ENCODE data around the gene AMPD2. TPM values are rescaled to one million over a fixed set of nuclear protein-coding genes. Genes with fewer than 3 reads are reported as not detected.

The AMPD2 gene
- total and polyA plus RNA-seq, 2 of the 8 experiments (the other 6 are each of a cell fraction or from before 2014, with no cell fraction given) = 37.2 to 67.7 TPM

DNA sequence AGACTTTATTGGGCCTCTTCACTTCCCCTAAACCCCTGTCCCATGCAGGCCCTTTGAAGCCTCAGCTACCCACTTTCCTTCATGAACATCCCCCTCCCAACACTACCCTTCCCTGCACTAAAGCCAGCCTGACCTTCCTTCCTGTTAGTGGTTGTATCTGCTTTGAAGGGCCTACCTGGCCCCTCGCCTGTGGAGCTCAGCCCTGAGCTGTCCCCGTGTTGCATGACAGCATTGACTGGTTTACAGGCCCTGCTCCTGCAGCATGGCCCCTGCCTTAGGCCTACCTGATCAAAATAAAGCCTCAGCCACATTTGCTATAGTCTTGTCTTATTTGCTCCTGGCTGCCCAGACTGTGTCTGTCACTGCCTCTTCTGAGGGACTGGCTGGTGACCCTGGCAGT lies 41.8 kb downstream of the AMPD2 start:
- H3K79me2 ChIP-seq (ENCODE audit: control insufficient read depth in 1 of 2, insufficient read depth in 2 of 2, low read length in 2 of 2) = no peaks in the 10 kb centered on the region
- no peak overlapping the region for H4K91ac ChIP-seq (replicated peaks; ENCODE audit: insufficient read length, low read length)
- H2BK15ac ChIP-seq (ENCODE audit: low read length) = no peak overlapping the region
- no peak overlapping the region for H3K9ac ChIP-seq (replicated peaks in 1 of 4; ENCODE audit: extremely low read depth in 1 of 4, low read depth in 3 of 4, low read length in 3 of 4)
- H4K20me1 ChIP-seq (replicated peaks in 1 of 2; ENCODE audit: control insufficient read depth in 1 of 2, insufficient read depth in 2 of 2, low read length in 2 of 2) = no peaks in the 10 kb centered on the region
- H3K27ac ChIP-seq (ENCODE audit: low read depth, low read length) = no peak overlapping the region
- H3K14ac ChIP-seq (ENCODE audit: insufficient read length) = no peak overlapping the region
- H2BK120ac ChIP-seq (replicated peaks; ENCODE audit: low read depth, low read length) = no peak overlapping the region
- WGBS, 2 experiments (ENCODE audit: extremely low coverage in 1 of 2, insufficient coverage in 1 of 2, insufficient read length in 1 of 2, insufficient replicate concordance in 2 of 2, low coverage in 1 of 2, low lambda C conversion rate in 2 of 2, missing lambda C conversion rate in 1 of 2) = 87% methylated on average over 2 of the region's 2 CpGs; no CpG with 5 or more reads in 1 of the 2 experiments
- H3K23me2 ChIP-seq (ENCODE audit: low read depth, low read length) = peaks cover under 1% of the 10 kb centered on the region; the same call in 1 of the 2 replicates
- H3K18ac ChIP-seq (ENCODE audit: extremely low read depth, low read length) = no peak overlapping the region
- H3K4ac ChIP-seq (replicated peaks; ENCODE audit: insufficient read length, low read depth, low read length) = no peak overlapping the region
- H4K5ac ChIP-seq (ENCODE audit: insufficient read length, low read depth, low read length) = no peak overlapping the region
- H3K23ac ChIP-seq (ENCODE audit: insufficient read length) = no peak overlapping the region
- no peak overlapping the region for H2AFZ ChIP-seq (ENCODE audit: low read length)
- no peaks in the 10 kb centered on the region for H3K4me1 ChIP-seq (replicated peaks in 1 of 4; ENCODE audit: control insufficient read depth in 3 of 4, insufficient read depth in 4 of 4, low read length in 3 of 4)
- H2AK5ac ChIP-seq (ENCODE audit: low read depth, low read length) = no peak overlapping the region
- FAIRE-seq (no peak), DNase-seq (ENCODE audit: low read depth in 1 of 2, low spot score in 2 of 2) (no peak)
- TF ChIP-seq TCF12 (IDR thresholded peaks at IDR 0.05; ENCODE audit: low read depth, low read length) (no peak), PHF8 (conservative IDR thresholded peaks at IDR 0.05; ENCODE audit: low read depth, low read length) (no peak), CBX5 (IDR thresholded peaks at IDR 0.05; ENCODE audit: low read depth, low read length) (no peak), MAFK (IDR thresholded peaks at IDR 0.05; ENCODE audit: low read depth, low read length) (no peak), SAP30 (IDR thresholded peaks at IDR 0.05; ENCODE audit: insufficient read depth, insufficient replicate concordance, low read length) (no peak), BACH1 (IDR thresholded peaks at IDR 0.05; ENCODE audit: low read length) (no peak), EGR1 (IDR thresholded peaks at IDR 0.05; ENCODE audit: borderline replicate concordance, low read depth, low read length) (no peak), BCL11A (IDR thresholded peaks at IDR 0.05; ENCODE audit: low read depth in 2 of 2, low read length in 2 of 2) (no peak), ASH2L (IDR thresholded peaks at IDR 0.05; ENCODE audit: low read length) (no peak), RNF2 (IDR thresholded peaks at IDR 0.05; ENCODE audit: borderline replicate concordance, low read depth, low read length, missing control alignments, poor library complexity, severe bottlenecking) (no peak), KDM1A (IDR thresholded peaks at IDR 0.05; ENCODE audit: borderline replicate concordance, low read length) (no peak)
- TF ChIP-seq, protein P1, sequence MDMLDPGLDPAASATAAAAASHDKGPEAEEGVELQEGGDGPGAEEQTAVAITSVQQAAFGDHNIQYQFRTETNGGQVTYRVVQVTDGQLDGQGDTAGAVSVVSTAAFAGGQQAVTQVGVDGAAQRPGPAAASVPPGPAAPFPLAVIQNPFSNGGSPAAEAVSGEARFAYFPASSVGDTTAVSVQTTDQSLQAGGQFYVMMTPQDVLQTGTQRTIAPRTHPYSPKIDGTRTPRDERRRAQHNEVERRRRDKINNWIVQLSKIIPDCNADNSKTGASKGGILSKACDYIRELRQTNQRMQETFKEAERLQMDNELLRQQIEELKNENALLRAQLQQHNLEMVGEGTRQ (IDR thresholded peaks at IDR 0.05; ENCODE audit: low read length) = no peak
- H3K4me2 ChIP-seq (ENCODE audit: insufficient read depth in 1 of 2, low read depth in 2 of 2, low read length in 2 of 2) = no peak overlapping the region
- H2BK5ac ChIP-seq (ENCODE audit: low read depth, low read length) = no peak overlapping the region
- POLR2A ChIA-PET (ENCODE audit: partially characterized antibody) = interaction anchor here (1.0 kb wide), 1 partner anchor 178 kb away, joined by 4 read pairs; the partner anchor contains the start of gene ATXN7L2
- no peak overlapping the region for H3K56ac ChIP-seq (replicated peaks; ENCODE audit: insufficient read length, low read depth, low read length)
- CTCF ChIA-PET (ENCODE audit: partially characterized antibody) = interaction anchor here (0.7 to 3.8 kb wide), 9 partner anchors 10 to 129 kb away, joined by 3 to 24 read pairs (median 4); no protein-coding TSS in a partner anchor
- no peak overlapping the region for H2BK12ac ChIP-seq (ENCODE audit: low read depth, low read length)
- H3K79me1 ChIP-seq (ENCODE audit: low read depth, low read length) = no peaks in the 10 kb centered on the region
- no peak overlapping the region for H4K8ac ChIP-seq (ENCODE audit: extremely low read depth, insufficient read depth, low read length)
- H3K27me3 ChIP-seq (replicated peaks in 1 of 4; ENCODE audit: control insufficient read depth in 3 of 4, extremely low read depth in 1 of 4, insufficient read depth in 3 of 4, low read length in 3 of 4) = no peaks in the 10 kb centered on the region
- H3K4me3 ChIP-seq (ENCODE audit: extremely low read depth in 1 of 4, insufficient read depth in 2 of 4, low read depth in 3 of 4, low read length in 4 of 4) = no peak overlapping the region
- H3K36me3 ChIP-seq (ENCODE audit: control insufficient read depth in 2 of 4, insufficient read depth in 4 of 4, low read length in 3 of 4) = no peaks in the 10 kb centered on the region
- H2BK20ac ChIP-seq (ENCODE audit: low read length) = no peak overlapping the region
- H3K9me3 ChIP-seq (ENCODE audit: insufficient read depth in 2 of 2, low read depth in 1 of 2, low read length in 1 of 2) = no peaks in the 10 kb centered on the region

All from H1 (cell line).